GM18517 (cell line): ENCODE measurements around the gene CC2D1B.

Experiments used
- ATAC-seq: cut with Tn5 transposase; IDR thresholded peaks from one replicate; pipeline ENCODE4 v1.9.1; 2021; ENCODE audit warnings: mild to moderate bottlenecking, moderate library complexity; ENCODE audit not compliant: unreplicated experiment

CC2D1B gene

GRCh38 chr1:52306227-52307006, 59.6 kb downstream of the CC2D1B start:
- no peak for ATAC-seq

GRCh38 chr1:52305417-52306226, 60.4 kb downstream of the CC2D1B start:
- no peak for ATAC-seq
